Memory B cell (primary cell): Measurements from ENCODE around the gene FGF6.
"Not testable (repeated sequence)": the region's sequence is repeated elsewhere in the genome, so short reads cannot be mapped to it uniquely, and the experiment has no call there.

ENCODE experiments used
- ATAC-seq: fragments of 150-1000 bp; cut with Tn5 transposase; 2 replicates; pipeline ENCODE4 v1.10.0; 2021; ENCODE audit warnings: low read depth, mild to moderate bottlenecking, moderate library complexity
- DNase-seq, 2 donors: peaks; one replicate each; pipeline ENCODE4 v3.0.0; 2022; ENCODE audit warnings: low spot score in 2 of 2
- H3K27ac Mint-ChIP-seq: one replicate; pipeline ENCODE4 v1.8.0; 2022; ENCODE audit warnings: mild to moderate bottlenecking, moderate library complexity, mixed read lengths
- H3K27me3 Mint-ChIP-seq: one replicate; pipeline ENCODE4 v1.8.0; 2022; ENCODE audit warnings: mixed read lengths
- H3K36me3 Mint-ChIP-seq: one replicate; pipeline ENCODE4 v1.8.0; 2022; ENCODE audit warnings: mild to moderate bottlenecking, mixed read lengths
- H3K4me1 Mint-ChIP-seq: one replicate; pipeline ENCODE4 v1.8.0; 2022; ENCODE audit warnings: mixed read lengths
- H3K4me3 Mint-ChIP-seq: one replicate; pipeline ENCODE4 v1.8.0; 2022; ENCODE audit warnings: mild to moderate bottlenecking, moderate library complexity, mixed read lengths
- H3K9me3 Mint-ChIP-seq: one replicate; pipeline ENCODE4 v1.8.0; 2022; ENCODE audit warnings: mixed read lengths

The FGF6 gene

DNA sequence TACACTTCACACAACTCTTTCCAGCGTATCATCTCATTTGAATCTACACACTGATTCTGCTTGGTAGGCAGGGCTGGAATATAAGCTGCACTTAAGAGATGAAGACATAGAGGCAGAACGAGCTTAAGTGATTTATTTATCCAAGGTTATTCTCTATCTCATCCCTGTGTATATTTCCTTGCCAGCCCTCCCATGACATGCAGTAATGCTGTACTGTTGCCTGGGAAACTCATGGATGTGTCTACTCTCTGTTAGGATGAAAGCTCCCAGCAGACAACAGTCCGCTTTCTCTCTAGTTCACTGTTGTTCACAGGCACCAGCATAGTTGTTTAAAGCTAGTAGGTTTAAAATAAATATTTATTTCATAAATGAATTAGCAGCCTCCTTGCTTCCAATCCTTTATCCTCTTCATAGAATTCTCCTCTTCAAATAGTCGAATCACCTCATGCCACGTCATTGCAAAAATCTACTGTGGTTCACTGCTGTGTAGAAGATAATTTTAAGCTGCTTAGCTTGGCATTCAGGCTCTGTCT is 25.4 kb downstream of the FGF6 start:
- peaks cover 12% of the 10 kb centered on the region for H3K27me3 Mint-ChIP-seq
- no peak for DNase-seq
- no peaks in the 10 kb centered on the region for H3K36me3 Mint-ChIP-seq
- no peak overlapping the region for H3K4me3 Mint-ChIP-seq
- ATAC-seq: no peak
- no peak overlapping the region for H3K27ac Mint-ChIP-seq
- H3K4me1 Mint-ChIP-seq: peaks cover 2% of the 10 kb centered on the region
- no peaks in the 10 kb centered on the region for H3K9me3 Mint-ChIP-seq

- Mint-ChIP-seq H3K27me3 (peaks cover 12% of the 10 kb centered on the region), H3K4me3 (no peak overlapping the region), H3K36me3 (no peaks in the 10 kb centered on the region), H3K27ac (no peak overlapping the region), H3K4me1 (peaks cover 2% of the 10 kb centered on the region), H3K9me3 (no peaks in the 10 kb centered on the region)
- DNase-seq: no peak
- ATAC-seq: no peak
These were observed 26.7 kb downstream of the FGF6 start for GRCh38 chr12:4418913-4419312.

DNA sequence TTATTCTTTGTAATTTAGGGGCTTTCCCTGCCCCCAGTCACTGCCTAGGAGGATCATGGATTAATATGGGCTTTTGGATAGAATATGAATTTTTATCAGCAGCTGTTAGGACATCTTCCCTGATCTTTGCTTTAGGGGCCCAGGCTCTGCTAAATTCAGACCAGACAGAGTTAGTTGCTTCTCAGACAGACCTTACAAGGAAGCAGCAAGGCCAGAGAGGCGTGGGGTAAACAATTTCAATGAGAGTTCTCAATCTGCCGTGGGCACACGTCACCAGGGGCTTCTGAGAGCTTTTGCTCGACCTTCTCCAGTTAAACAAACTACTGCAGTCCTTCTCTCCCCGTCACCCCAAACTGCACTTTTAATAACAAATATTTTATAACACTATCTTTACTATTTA is 27.7 kb downstream of the FGF6 start:
- no peak for ATAC-seq
- Mint-ChIP-seq H3K27me3 (peaks cover 9% of the 10 kb centered on the region), H3K9me3 (no peaks in the 10 kb centered on the region), H3K4me1 (peaks cover 2% of the 10 kb centered on the region), H3K36me3 (no peaks in the 10 kb centered on the region), H3K4me3 (no peak overlapping the region), H3K27ac (no peak overlapping the region)
- no peak for DNase-seq

DNA sequence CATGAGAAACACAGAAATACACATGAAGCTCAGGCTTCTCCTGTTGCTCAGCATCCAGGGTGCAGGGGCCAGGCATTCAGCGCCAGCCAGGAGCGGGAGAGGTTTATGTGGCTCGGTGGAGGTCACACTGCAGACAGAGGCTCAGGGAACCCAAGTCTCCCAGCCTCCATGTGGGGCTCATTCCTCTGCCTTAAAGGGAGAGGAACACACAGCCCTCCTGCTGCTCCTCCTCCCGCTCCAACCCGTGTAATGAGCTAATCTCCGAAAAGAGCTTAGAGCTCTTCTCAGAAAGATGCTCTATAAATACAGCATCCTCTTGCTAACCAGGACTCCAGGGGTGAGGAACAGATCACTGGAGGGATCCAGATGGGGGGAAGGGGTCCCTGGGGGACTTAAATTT is 28.2 kb downstream of the FGF6 start:
- Mint-ChIP-seq H3K36me3 (no peaks in the 10 kb centered on the region), H3K27me3 (peaks cover 9% of the 10 kb centered on the region)
- no peak for ATAC-seq

DNA sequence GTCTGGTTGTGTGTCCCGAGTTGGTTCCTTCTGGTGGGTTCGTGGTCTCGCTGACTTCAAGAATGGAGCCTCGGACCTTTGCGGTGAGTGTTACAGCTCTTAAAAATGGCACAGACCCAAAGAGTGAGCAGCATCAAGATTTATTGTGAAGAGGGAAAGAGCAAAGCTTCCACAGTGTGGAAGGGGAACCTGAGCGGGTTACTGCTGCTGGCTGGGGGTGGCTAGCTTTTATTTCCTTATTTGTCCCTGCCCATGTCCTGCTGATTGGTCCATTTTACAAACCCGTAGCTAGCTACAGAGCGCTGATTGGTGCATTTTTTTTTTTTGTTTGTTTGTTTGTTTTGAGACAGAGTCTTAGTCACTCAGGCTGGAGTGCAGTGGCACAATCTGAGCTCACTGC is 29.3 kb downstream of the FGF6 start:
- ATAC-seq: no peak
- H3K4me1 Mint-ChIP-seq: no peaks in the 10 kb centered on the region
- no peak overlapping the region for H3K27ac Mint-ChIP-seq
- no peak overlapping the region for H3K4me3 Mint-ChIP-seq
- H3K27me3 Mint-ChIP-seq: peaks cover 7% of the 10 kb centered on the region
- H3K9me3 Mint-ChIP-seq: no peaks in the 10 kb centered on the region
- H3K36me3 Mint-ChIP-seq: no peaks in the 10 kb centered on the region
- no peak for DNase-seq

More for the DNA sequence above, 28.2 kb downstream of the FGF6 start:
- no peak overlapping the region for H3K27ac Mint-ChIP-seq
- H3K9me3 Mint-ChIP-seq: no peaks in the 10 kb centered on the region
- no peak overlapping the region for H3K4me3 Mint-ChIP-seq
- H3K4me1 Mint-ChIP-seq: peaks cover 2% of the 10 kb centered on the region
- DNase-seq: no peak

GRCh38 chr12:4412465-4412864 is 33.1 kb downstream of the FGF6 start:
- no peak overlapping the region for H3K27ac Mint-ChIP-seq
- H3K36me3 Mint-ChIP-seq: no peaks in the 10 kb centered on the region
- no peaks in the 10 kb centered on the region for H3K9me3 Mint-ChIP-seq
- DNase-seq: no peak
- peaks cover 7% of the 10 kb centered on the region for H3K27me3 Mint-ChIP-seq
- no peak overlapping the region for H3K4me3 Mint-ChIP-seq
- no peak for ATAC-seq
- no peaks in the 10 kb centered on the region for H3K4me1 Mint-ChIP-seq

- DNase-seq (no peak), ATAC-seq (no peak)
- no peaks in the 10 kb centered on the region for H3K36me3 Mint-ChIP-seq
- no peaks in the 10 kb centered on the region for H3K4me1 Mint-ChIP-seq
- H3K27ac Mint-ChIP-seq: no peak overlapping the region
- peaks cover 6% of the 10 kb centered on the region for H3K27me3 Mint-ChIP-seq
- H3K4me3 Mint-ChIP-seq: no peak overlapping the region
- H3K9me3 Mint-ChIP-seq: no peaks in the 10 kb centered on the region
These were observed 33.6 kb downstream of the FGF6 start for GRCh38 chr12:4412056-4412455.

DNA sequence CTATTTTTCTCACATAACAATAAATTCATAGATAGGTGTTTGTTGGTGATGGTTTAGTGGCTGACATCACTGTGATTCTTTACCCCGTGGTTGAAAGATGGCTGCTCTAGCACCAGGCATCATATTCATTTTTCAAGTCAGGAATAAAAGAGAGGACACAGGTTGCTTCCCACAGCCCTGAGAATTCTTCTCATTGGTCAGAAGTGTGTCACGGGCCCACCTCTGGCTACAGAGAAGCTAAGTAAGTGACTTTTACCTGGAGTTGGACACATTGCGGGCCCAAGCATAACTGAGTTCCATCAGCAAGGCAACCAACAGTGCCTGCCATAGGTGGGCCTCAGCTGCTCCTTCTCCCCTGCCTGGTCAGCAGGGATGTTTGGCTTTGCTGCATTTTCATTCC is 38.5 kb downstream of the FGF6 start:
- ATAC-seq: no peak
- no peak overlapping the region for H3K27ac Mint-ChIP-seq
- H3K27me3 Mint-ChIP-seq: peaks cover 6% of the 10 kb centered on the region
- no peaks in the 10 kb centered on the region for H3K4me1 Mint-ChIP-seq
- no peaks in the 10 kb centered on the region for H3K36me3 Mint-ChIP-seq
- no peak overlapping the region for H3K4me3 Mint-ChIP-seq
- H3K9me3 Mint-ChIP-seq: peaks cover 2% of the 10 kb centered on the region
- DNase-seq: no peak

- H3K27ac Mint-ChIP-seq, DNase-seq, ATAC-seq, H3K27me3 Mint-ChIP-seq, H3K36me3 Mint-ChIP-seq, H3K9me3 Mint-ChIP-seq, H3K4me3 Mint-ChIP-seq, H3K4me1 Mint-ChIP-seq: not testable (repeated sequence)
These were observed 40.6 kb downstream of the FGF6 start for GRCh38 chr12:4404877-4405637.

DNA sequence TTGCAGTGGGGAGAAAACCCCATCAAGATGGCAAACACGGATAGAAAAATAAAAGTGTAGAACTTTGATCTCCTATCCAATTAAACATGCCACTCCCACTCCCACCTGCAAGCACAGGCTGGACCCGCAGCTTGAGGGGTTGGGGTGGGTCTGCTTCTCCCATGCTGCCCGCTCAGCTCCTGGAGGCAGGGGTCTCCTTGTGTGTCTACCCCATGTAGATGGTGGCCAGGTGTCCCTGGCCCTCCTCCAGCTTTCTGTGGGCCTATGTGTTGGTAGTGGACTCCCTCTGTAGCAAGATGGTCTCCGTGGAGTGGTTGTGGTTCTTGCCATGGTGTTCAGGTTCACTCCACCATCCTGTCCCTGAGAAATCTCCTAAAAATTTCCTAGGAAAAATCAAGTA is 42.6 kb downstream of the FGF6 start:
- Mint-ChIP-seq H3K36me3 (no peaks in the 10 kb centered on the region), H3K9me3 (peaks cover 2% of the 10 kb centered on the region), H3K27me3 (peaks cover 9% of the 10 kb centered on the region), H3K4me3 (no peak overlapping the region), H3K4me1 (no peaks in the 10 kb centered on the region), H3K27ac (no peak overlapping the region)
- no peak for DNase-seq
- no peak for ATAC-seq

- Mint-ChIP-seq H3K4me3 (no peak overlapping the region), H3K4me1 (no peaks in the 10 kb centered on the region), H3K9me3 (peaks cover 2% of the 10 kb centered on the region), H3K36me3 (no peaks in the 10 kb centered on the region), H3K27ac (no peak overlapping the region), H3K27me3 (peaks cover 10% of the 10 kb centered on the region)
- ATAC-seq (no peak), DNase-seq (no peak)
These were observed 44.5 kb downstream of the FGF6 start for GRCh38 chr12:4401117-4401516.

DNA sequence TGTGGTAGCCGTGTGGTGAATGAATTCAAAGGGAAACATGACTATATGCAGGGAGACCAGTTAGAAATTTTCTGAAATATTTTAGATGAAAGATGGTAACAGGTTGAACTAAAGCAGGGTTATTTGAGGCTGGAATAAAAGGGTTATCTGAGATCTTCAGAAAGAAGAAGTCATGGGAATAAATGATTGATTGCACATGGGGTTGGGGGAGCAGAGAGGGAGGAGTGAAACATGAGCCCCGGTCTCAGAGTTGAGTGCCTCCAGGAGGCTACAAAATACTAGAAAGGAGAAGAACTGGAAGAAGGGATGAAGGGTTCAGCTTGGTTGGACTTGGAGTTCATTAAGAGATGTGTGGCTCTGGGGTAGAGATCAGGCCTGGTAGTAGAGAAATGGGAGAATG is 49.8 kb downstream of the FGF6 start:
- Mint-ChIP-seq H3K27ac (no peak overlapping the region), H3K36me3 (no peaks in the 10 kb centered on the region), H3K9me3 (no peaks in the 10 kb centered on the region), H3K27me3 (peaks cover 23% of the 10 kb centered on the region), H3K4me1 (no peaks in the 10 kb centered on the region), H3K4me3 (no peak overlapping the region)
- DNase-seq: no peak
- ATAC-seq: no peak

- ATAC-seq: no peak
- H3K27ac Mint-ChIP-seq: no peak overlapping the region
These were observed 52.4 kb downstream of the FGF6 start for GRCh38 chr12:4393211-4393610.

GRCh38 chr12:4392223-4392742 is 53.3 kb downstream of the FGF6 start:
- DNase-seq (no peak), ATAC-seq (no peak)
- Mint-ChIP-seq H3K27me3 (peaks cover 23% of the 10 kb centered on the region), H3K27ac (no peak overlapping the region), H3K4me3 (no peak overlapping the region), H3K9me3 (no peaks in the 10 kb centered on the region), H3K4me1 (no peaks in the 10 kb centered on the region), H3K36me3 (no peaks in the 10 kb centered on the region)

More at GRCh38 chr12:4393211-4393610, 52.4 kb downstream of the FGF6 start:
- Mint-ChIP-seq H3K27me3 (peaks cover 23% of the 10 kb centered on the region), H3K4me3 (no peak overlapping the region), H3K9me3 (no peaks in the 10 kb centered on the region), H3K36me3 (no peaks in the 10 kb centered on the region), H3K4me1 (no peaks in the 10 kb centered on the region)
- DNase-seq: no peak

DNA sequence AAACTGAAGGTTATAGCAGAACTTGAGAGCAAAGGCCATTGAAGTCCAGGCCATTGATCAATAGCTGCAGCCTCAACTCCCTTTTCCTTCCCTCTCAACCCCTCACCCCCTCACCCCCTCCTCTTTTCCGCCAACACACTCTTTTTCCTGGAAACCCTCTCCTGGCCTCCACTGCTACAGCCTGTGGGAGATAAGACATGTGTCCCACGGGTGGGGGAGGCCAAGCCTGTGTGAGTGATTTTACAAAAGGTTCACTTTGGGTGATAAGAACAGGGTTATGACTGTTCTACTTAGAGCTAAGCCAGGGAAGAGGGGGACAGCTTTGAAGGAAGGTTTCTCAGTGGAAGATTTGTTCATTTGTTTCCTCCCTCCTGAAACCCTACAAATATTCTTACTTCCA is 57.0 kb downstream of the FGF6 start:
- H3K27me3 Mint-ChIP-seq: peaks cover 9% of the 10 kb centered on the region
- H3K27ac Mint-ChIP-seq: no peak overlapping the region
- DNase-seq (no peak), ATAC-seq (no peak)
- H3K36me3 Mint-ChIP-seq: no peaks in the 10 kb centered on the region
- no peak overlapping the region for H3K4me3 Mint-ChIP-seq
- H3K9me3 Mint-ChIP-seq: no peaks in the 10 kb centered on the region
- no peaks in the 10 kb centered on the region for H3K4me1 Mint-ChIP-seq
